SU-DHL-6 (cell line): ENCODE results near the gene CRTC2.

Experiments
- H2AFZ ChIP-seq: fragments of 200-600 bp; sonication (generic); 2 replicates; pipeline ENCODE4 v1.6.1; 2014; ENCODE audit warnings: low read depth, mild to moderate bottlenecking, moderate library complexity, mixed read lengths, antibody characterized with exemption, low read length; ENCODE audit not compliant: severe bottlenecking
- H3F3A ChIP-seq: fragments of 200-600 bp; shearing (Covaris generic); 2 replicates; pipeline ENCODE4 v1.6.0; 2016; ENCODE audit warnings: antibody characterized with exemption, mild to moderate bottlenecking; ENCODE audit not compliant: insufficient read depth
- H3K27ac ChIP-seq: fragments of 200-600 bp; sonication (generic); 2 replicates; pipeline ENCODE4 v1.5.1; 2016; ENCODE audit warnings: low read depth, mild to moderate bottlenecking, low read length, moderate library complexity, mixed read lengths
- H3K27me3 ChIP-seq: fragments of 200-600 bp; sonication (generic), shearing (Covaris generic); 2 replicates; pipeline ENCODE4 v1.6.0; 2014; ENCODE audit warnings: mild to moderate bottlenecking, low read length
- H3K36me3 ChIP-seq: fragments of 200-600 bp; sonication (generic); 2 replicates; pipeline ENCODE4 v1.6.1; 2014; ENCODE audit warnings: mild to moderate bottlenecking, low read length, mixed read lengths
- H3K4me2 ChIP-seq: fragments of 300-600, 200-600 bp; shearing (Covaris generic), sonication (generic); 2 replicates; pipeline ENCODE4 v1.6.0; 2014; ENCODE audit warnings: low read length, low read depth, mild to moderate bottlenecking; ENCODE audit not compliant: poor library complexity, severe bottlenecking
- H3K4me3 ChIP-seq: fragments of 200-600 bp; sonication (generic); 2 replicates; pipeline ENCODE4 v1.5.1; 2014; ENCODE audit warnings: antibody characterized with exemption, low read length, mild to moderate bottlenecking, mixed read lengths; ENCODE audit not compliant: insufficient read depth, poor library complexity, severe bottlenecking
- H3K79me2 ChIP-seq: fragments of 200-600 bp; sonication (generic); 2 replicates; pipeline ENCODE4 v1.6.1; 2014; ENCODE audit warnings: mild to moderate bottlenecking, low read length, moderate library complexity; ENCODE audit not compliant: insufficient read depth
- H3K9ac ChIP-seq: fragments of 200-600 bp; sonication (generic); 2 replicates; pipeline ENCODE4 v1.7.0; 2014; ENCODE audit warnings: mild to moderate bottlenecking, low read length
- H3K9me2 ChIP-seq: fragments of 200-600 bp; sonication (generic); replicated peaks from 2 replicates; pipeline ENCODE4 v1.6.1; 2014; ENCODE audit warnings: low read length; ENCODE audit not compliant: insufficient read depth
- H3K9me3 ChIP-seq: fragments of 200-600 bp; sonication (generic); 2 replicates; pipeline ENCODE4 v1.6.1; 2014; ENCODE audit warnings: low read length, mixed read lengths; ENCODE audit not compliant: insufficient read depth
- H4K20me1 ChIP-seq: fragments of 200-600 bp; sonication (generic); 2 replicates; pipeline ENCODE4 v1.6.1; 2014; ENCODE audit warnings: low read depth, mild to moderate bottlenecking, antibody characterized with exemption, low read length, moderate library complexity, mixed read lengths
- EZH2phosphoT487 ChIP-seq: fragments of 200-600 bp; sonication (generic), shearing (Covaris generic); conservative IDR thresholded peaks from 2 replicates; pipeline ENCODE4 v1.6.1; 2018; ENCODE audit warnings: mild to moderate bottlenecking, antibody characterized with exemption, low read length, moderate library complexity, mixed read lengths
- TF ChIP-seq, protein P1 (sequence below): fragments of 200-600 bp; sonication (generic); IDR thresholded peaks from one replicate; pipeline ENCODE4 v1.5.1; 2017; ENCODE audit warnings: antibody characterized with exemption, mild to moderate bottlenecking, low read length, moderate library complexity; ENCODE audit not compliant: insufficient read depth, poor library complexity, severe bottlenecking

Gene CRTC2

DNA sequence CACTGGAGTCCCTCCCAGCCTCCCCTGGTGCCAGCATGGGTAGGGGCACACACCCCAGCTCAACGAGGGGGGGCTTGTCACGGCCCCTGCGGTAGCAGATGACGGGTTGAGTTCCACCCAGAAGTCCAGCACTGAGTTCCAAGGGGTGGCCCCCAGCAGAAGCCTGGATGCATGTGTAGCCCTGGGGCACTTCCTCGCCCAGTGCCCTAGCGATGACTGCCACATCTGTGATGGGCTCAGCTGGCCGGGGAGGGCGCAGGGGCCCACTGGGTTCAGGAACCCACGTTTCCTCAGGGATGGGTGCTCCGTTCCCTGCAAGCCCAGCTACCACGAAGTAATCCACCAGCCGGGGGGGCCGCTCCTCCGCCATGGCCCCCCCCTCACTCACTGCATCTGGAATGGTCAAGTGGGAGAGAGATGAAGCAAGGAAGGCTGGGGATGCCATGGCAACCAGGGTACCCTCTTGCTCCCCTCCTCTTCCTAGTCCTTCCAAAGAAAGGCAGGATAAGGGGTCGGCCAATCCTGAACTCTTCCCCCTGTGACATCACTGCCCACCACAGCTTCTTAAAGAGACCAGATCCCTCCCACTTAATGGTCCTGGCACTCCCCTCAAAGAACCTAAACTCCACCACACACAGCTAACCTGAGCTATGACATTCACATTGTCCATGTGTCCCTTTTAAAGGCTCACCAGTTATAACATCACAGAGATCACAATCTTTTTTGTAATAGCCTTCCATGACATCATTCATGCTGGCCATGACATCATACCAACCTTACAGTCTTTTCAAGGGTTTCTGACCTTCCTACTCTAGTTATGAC is 14.2 kb downstream of the CRTC2 start:
- no peaks in the 10 kb centered on the region for H3K27me3 ChIP-seq
- no peaks in the 10 kb centered on the region for H3K36me3 ChIP-seq
- TF ChIP-seq, protein P1, sequence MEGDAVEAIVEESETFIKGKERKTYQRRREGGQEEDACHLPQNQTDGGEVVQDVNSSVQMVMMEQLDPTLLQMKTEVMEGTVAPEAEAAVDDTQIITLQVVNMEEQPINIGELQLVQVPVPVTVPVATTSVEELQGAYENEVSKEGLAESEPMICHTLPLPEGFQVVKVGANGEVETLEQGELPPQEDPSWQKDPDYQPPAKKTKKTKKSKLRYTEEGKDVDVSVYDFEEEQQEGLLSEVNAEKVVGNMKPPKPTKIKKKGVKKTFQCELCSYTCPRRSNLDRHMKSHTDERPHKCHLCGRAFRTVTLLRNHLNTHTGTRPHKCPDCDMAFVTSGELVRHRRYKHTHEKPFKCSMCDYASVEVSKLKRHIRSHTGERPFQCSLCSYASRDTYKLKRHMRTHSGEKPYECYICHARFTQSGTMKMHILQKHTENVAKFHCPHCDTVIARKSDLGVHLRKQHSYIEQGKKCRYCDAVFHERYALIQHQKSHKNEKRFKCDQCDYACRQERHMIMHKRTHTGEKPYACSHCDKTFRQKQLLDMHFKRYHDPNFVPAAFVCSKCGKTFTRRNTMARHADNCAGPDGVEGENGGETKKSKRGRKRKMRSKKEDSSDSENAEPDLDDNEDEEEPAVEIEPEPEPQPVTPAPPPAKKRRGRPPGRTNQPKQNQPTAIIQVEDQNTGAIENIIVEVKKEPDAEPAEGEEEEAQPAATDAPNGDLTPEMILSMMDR = no peak
- TF ChIP-seq EZH2phosphoT487 = no peak

DNA sequence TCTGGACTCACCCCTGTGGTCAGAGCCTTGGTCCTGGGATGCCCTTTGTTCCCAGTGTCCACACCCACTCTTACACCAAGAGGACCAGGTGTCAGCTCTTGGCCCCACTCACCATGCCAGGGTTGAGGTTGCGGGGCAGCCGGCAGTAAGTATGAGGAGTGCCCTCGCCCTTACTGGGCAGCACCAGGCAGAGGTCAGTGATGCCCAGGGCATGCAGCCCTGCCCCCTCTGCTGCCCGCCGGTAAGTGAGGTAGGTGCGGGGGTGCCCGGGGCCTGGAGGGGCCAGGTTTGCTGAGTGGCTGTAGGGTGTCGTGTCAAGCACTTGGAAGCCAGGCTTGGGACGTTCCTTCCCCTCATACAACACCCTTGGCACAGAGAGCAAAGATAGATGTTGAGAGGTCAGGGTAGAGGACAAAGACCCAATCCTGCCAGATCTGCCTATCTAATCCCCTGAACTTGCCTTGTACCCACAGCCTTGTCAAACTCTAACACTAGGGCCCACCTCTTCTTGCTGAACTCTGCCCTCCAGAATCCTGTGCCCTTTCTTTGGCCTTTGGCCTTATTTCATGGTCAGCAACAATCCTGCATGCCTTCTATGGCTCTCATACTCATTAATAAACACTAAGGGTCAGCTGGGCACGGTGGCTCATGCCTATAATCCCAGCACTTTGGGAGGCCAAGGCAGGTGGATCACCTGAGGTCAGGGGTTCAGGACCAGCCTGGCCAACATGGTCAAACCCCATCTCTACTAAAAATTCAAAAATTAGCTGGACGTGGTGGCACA is 15.5 kb downstream of the CRTC2 start:
- TF ChIP-seq, protein P1 = no peak
- no peak for TF ChIP-seq EZH2phosphoT487
- no peaks in the 10 kb centered on the region for H3K9me2 ChIP-seq
- peaks cover 31% of the 10 kb centered on the region for H3K79me2 ChIP-seq
- H3K36me3 ChIP-seq = no peaks in the 10 kb centered on the region
- no peaks in the 10 kb centered on the region for H3K9me3 ChIP-seq
- H3K27me3 ChIP-seq = no peaks in the 10 kb centered on the region
- no peak overlapping the region for H3K4me3 ChIP-seq
- no peak overlapping the region for H3K4me2 ChIP-seq
- H3K27ac ChIP-seq = no peak overlapping the region
- no peaks in the 10 kb centered on the region for H4K20me1 ChIP-seq
- no peak overlapping the region for H2AFZ ChIP-seq
- no peak overlapping the region for H3K9ac ChIP-seq
- peaks cover 24% of the 10 kb centered on the region for H3F3A ChIP-seq

More for the DNA sequence above, 14.2 kb downstream of the CRTC2 start:
- H3K9me2 ChIP-seq = no peaks in the 10 kb centered on the region
- peak overlapping the region; percentile 97 for H3K4me2 ChIP-seq
- peaks cover 31% of the 10 kb centered on the region for H3K79me2 ChIP-seq
- peak overlapping the region; percentile 66 for H3K4me3 ChIP-seq
- peak overlapping the region; percentile 86 for H3K9ac ChIP-seq
- H3F3A ChIP-seq = peaks cover 24% of the 10 kb centered on the region
- H3K9me3 ChIP-seq = no peaks in the 10 kb centered on the region
- H2AFZ ChIP-seq = no peak overlapping the region
- no peaks in the 10 kb centered on the region for H4K20me1 ChIP-seq
- peak overlapping the region; percentile 90 for H3K27ac ChIP-seq

DNA sequence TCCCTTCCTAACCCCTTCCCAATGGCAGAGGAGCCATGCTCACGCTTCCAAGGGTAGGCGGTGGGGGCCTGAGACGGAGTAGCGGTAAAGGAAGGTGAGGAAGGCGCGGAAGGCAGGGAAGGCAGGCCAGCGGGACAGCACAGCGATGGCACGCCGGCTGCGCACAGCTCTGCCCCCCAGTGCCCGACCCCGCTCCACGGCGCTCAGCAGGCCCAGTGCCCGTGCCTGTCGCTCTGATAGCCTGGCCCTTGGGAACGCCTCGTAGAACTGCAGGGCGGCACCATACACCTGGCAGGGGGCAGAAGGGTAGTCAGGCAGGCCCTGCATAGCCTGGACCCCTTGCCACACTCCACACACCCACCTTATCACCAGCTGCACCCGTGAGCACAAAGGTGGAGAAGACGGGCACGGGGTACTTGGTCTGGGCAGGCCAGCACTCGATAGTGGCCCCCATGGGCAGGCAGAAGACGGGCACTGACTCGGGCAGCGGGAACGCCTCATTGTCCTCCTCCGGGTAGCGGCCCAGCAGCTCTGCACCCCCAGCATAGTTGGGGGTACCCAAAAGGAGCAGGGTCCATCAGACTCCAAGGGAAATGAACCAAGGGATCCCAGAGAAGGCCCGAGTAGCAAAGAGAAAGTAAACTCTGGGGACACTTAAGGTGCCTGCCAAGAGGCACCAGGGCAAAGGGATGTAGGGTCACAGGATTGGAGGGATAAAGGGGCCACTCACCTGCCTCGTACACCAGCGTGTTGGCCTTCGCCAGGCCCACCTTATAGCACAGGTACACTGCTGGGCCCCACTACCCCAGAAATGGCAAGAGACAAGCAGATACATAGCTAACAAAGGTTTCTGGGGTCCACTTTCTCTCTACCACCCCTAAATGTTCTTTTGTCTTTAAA is 16.3 kb downstream of the CRTC2 start:
- TF ChIP-seq, protein P1 = no peak
- no peak for TF ChIP-seq EZH2phosphoT487
- no peak overlapping the region for H3K4me3 ChIP-seq
- no peak overlapping the region for H2AFZ ChIP-seq
- no peaks in the 10 kb centered on the region for H3K9me2 ChIP-seq
- peaks cover 31% of the 10 kb centered on the region for H3K79me2 ChIP-seq
- no peaks in the 10 kb centered on the region for H3K27me3 ChIP-seq
- H3F3A ChIP-seq = peaks cover 16% of the 10 kb centered on the region
- H4K20me1 ChIP-seq = no peaks in the 10 kb centered on the region
- H3K9me3 ChIP-seq = no peaks in the 10 kb centered on the region
- H3K4me2 ChIP-seq = no peak overlapping the region
- no peak overlapping the region for H3K9ac ChIP-seq
- no peak overlapping the region for H3K27ac ChIP-seq
- H3K36me3 ChIP-seq = no peaks in the 10 kb centered on the region
